Fibroblast of villous mesenchyme (primary cell): ENCODE results near the gene CNFN. TPM values are rescaled to one million over a fixed set of nuclear protein-coding genes. Genes with fewer than 3 reads are reported as not detected.

Experiments
- DNase-seq: peaks from one replicate; pipeline ENCODE4 v3.0.0-alpha.2; 2010; ENCODE audit warnings: low read depth
- H3K4me3 ChIP-seq: 2 replicates; pipeline ENCODE4 v1.5.1; 2011; ENCODE audit warnings: low read depth, mild to moderate bottlenecking, low read length
- CTCF ChIP-seq: IDR thresholded peaks from 2 replicates; pipeline ENCODE4 v1.5.1; 2012; ENCODE audit warnings: low read depth, mild to moderate bottlenecking, low read length; ENCODE audit not compliant: insufficient read depth
- total RNA-seq: library from RNA; depleted of rRNA; stranded (reverse); fragments of >200 nt; gene quantifications from 2 replicates; pipeline ENCODE4 v1.2.3, GENCODE V29; 2012

Gene CNFN
- total RNA-seq, 1 donor = not detected

GRCh38 chr19:42426643-42427042 lies 36.5 kb upstream of the CNFN start:
- H3K4me3 ChIP-seq = no peak overlapping the region
- no peak for DNase-seq
- no peak for TF ChIP-seq CTCF

GRCh38 chr19:42424712-42425131 lies 34.6 kb upstream of the CNFN start:
- TF ChIP-seq CTCF = peak; percentile 42
- H3K4me3 ChIP-seq = no peak overlapping the region
- no peak for DNase-seq

- DNase-seq = no peak
- TF ChIP-seq CTCF = no peak
- peak overlapping the region; percentile 68 for H3K4me3 ChIP-seq
These were observed 34.2 kb upstream of the CNFN start for GRCh38 chr19:42424345-42424707.

- peak overlapping the region; percentile 68 for H3K4me3 ChIP-seq
- DNase-seq = peak; percentile 94
- TF ChIP-seq CTCF = no peak
These were observed 33.6 kb upstream of the CNFN start for GRCh38 chr19:42423462-42424344.

GRCh38 chr19:42422901-42423461 lies 32.9 kb upstream of the CNFN start:
- H3K4me3 ChIP-seq = peak overlapping the region; percentile 68
- no peak for TF ChIP-seq CTCF
- no peak for DNase-seq

- H3K4me3 ChIP-seq = peak overlapping the region; percentile 68
- no peak for DNase-seq
- TF ChIP-seq CTCF = no peak
These were observed 32.2 kb upstream of the CNFN start for GRCh38 chr19:42422092-42422900.
